DMS53 (cell line): ENCODE results near the gene ENTR1.

Source experiments
- DNase-seq: peaks from one replicate; lab custom pipeline; 2025; lab: John Stamatoyannopoulos, UW

ENTR1 gene

GRCh38 chr9:136410500-136411287 lies at the start of gene ENTR1, which contains the start of gene PMPCA:
Gene ENTR1 (minus strand): TSS chr9:136410614. CDS start chr9:136410397, 217 bp downstream.
Gene PMPCA (plus strand): TSS chr9:136410658. CDS start chr9:136410669, 11 bp downstream.
- peak; percentile 96 for DNase-seq

GRCh38 chr9:136459425-136459824 lies 49.0 kb upstream of the ENTR1 start:
- no peak for DNase-seq

- no peak for DNase-seq
Measured at GRCh38 chr9:136457326-136457725, 46.9 kb upstream of the ENTR1 start.

- DNase-seq, result no peak
Measured at GRCh38 chr9:136456258-136456657, 45.8 kb upstream of the ENTR1 start.

DNA sequence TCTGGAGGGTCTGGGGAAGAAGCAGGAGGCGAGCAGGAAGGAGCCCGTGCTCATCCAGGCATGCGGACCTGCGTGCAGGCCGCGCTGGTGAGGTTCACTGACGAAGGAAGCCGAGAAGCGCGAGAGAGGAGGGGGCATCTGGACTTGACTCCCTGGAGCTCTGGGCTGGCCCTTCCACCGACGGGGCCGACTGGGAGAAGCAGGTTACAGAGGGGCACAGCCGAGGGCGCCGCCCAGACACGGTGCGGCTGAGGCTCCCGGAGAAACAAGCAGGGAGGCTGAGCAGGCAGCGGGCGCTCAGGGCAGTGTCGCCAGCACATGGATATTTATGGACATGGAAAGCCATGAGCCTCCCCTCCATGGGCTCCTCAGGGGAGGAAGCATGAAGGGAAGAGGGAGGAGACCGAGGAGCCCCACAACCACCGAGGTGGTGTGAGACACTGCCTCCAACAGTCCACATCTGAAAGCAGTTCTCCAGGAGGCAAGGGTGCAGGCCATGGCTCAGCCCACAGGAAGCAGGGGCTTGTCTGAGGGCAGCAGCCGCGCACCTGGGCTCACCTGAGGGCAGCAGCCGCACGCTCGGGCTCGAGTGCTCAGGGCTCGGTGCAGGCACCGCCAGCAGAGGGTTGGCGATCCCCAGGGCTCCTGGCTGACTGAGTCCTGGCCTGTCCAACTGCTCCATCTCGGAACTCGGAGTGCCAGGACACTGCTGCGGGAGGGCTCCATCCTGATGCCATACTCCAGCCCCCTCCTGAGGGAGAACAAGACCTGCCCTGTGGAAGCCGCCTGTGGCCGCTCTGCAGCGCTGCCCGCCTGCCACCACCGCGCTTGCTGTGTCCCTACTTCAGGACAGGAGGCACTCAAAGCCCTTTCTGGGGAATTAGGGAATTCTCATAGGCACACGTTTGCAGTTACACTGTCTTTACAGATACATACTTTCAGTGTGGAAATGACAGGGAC lies 44.9 kb upstream of the ENTR1 start:
- no peak for DNase-seq

- no peak for DNase-seq
Measured at GRCh38 chr9:136454026-136454796, 43.8 kb upstream of the ENTR1 start.

- no peak for DNase-seq
Measured at GRCh38 chr9:136453326-136453725, 42.9 kb upstream of the ENTR1 start.

DNA sequence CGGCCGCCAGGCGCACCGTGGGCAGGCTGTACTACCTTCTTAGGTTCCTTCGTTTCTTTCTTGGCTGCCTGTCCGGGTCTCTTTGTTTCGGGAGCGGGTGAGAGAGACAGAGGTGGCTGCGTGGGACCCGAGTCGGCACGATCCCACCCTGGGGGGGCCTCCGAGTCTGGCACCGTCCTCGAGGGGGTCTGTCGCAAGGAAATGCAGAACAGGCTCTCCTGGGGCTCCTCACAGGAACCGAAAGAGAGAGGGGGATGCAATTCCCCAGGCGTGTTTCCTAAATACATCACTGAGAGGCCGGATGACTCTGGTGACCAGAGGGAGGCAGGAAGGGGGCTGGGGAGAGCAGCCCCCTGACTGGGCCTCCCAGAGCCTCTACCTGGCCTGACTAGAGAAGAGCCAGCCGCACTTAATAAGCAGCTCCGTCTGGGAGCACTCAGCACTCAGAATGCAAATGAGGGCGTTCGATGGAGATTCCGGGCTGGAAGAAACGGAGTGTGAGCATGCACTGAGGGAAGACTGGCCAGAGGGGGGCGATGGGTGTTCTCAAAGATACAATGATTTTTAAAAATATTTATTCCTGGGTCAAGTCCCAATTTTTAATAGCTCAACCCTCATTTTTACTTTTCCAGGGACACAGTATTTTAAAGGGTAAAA lies 40.9 kb upstream of the ENTR1 start:
- DNase-seq, result no peak

DNA sequence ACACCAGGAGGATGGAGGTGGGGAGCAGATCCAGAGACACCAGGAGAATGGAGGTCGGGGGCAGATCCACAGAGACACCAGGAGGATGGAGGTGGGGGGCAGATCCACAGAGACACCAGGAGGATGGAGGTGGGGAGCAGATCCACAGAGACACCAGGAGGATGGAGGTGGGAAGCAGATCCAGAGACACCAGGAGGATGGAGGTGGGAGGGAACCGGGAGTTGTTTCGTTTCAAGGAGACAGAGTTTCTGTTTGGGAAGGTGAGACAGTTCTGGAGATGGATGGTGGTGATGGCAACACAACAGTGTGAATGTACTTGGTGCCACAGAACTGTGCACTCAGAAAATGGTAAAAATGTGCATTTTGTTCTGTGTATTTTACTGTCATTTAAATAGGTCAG lies 38.2 kb upstream of the ENTR1 start:
- no peak for DNase-seq

DNA sequence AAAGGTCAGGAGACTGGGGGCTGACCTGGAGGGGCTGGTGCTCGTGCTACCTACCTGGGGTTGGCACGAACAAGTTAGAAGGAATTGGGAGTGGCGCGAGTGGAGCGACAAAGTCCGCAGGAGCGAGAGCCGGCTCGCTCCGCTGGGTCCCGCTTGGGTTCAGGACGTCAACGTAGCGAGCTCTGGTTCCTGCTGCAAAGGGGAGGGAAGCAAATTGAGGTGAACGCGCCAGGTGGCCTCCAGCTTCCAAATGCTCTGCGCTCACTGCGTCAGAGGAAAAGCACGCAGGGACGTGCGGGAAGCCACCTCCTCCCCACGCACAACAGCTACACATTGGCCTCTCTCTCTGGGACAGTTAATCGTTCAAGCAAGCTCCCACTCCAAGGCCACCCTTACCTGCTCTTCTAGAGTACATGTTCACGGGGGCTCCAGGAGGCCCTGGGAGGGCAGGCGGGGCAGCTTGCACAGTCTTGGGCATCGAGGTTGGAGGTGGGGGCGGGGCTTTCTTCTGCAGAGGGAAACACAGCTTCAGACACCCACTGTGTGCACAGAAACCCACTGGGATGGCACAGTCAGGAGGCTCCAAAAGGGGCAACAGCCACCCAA lies 36.9 kb upstream of the ENTR1 start:
- no peak for DNase-seq

DNA sequence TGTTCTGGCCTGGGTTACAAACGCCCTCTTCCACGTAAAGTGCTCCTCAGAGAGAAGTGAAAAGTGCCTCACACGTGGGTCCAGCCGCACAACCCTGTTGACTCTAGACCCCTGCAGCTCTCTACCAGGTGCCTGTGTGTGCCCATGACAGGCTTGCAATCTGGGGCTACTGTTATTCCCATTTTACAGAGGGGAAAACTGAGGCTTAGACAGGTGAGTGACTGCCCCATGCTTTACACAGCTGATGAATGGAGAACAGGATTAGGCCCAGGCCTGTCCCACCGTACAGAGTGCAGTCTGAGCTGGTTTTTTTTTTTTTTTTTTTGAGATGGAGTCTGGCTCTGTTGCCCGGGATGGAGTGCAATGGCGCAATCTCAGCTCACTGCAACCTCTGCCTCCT lies 35.4 kb upstream of the ENTR1 start:
- no peak for DNase-seq

DNA sequence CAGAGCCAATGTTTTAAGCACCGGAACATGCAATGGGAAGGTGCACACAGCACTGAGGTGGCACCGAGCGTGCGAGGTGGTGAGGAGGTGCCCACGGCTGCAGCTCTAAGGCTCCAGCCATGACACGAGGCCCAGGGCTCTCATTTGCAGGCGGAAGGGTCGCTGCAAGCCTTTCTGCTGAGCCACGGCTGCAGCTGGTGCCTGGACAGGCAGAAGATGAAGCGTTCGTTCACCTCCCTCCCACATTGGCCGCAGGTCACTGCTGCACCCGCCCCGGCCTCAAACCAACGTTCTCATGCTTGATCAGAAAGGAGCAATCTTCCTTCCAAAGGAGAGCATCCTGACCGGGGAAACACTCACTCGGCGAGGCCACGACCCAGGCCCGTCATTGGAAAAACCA lies 33.7 kb upstream of the ENTR1 start:
- DNase-seq, result no peak

DNA sequence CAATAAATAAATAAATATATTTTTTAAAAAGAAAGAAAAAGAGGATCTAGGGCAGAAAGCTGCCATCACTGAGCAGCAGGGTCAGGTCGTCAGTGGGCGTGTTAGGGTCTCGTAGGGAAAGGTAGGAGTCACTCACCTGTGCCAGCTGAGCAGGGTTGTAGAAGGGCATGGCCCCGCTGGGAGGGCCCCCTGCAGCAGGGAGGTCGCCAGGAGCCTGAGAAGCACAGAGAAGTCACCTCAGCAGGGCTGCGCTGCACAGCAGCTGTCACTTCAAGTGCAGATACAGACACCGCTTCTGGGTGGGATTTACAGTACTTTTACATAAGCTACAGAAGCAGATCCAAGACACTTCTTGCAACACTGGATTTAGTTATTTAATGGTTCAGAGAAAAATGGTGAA lies 33.3 kb upstream of the ENTR1 start:
- DNase-seq, result no peak

DNA sequence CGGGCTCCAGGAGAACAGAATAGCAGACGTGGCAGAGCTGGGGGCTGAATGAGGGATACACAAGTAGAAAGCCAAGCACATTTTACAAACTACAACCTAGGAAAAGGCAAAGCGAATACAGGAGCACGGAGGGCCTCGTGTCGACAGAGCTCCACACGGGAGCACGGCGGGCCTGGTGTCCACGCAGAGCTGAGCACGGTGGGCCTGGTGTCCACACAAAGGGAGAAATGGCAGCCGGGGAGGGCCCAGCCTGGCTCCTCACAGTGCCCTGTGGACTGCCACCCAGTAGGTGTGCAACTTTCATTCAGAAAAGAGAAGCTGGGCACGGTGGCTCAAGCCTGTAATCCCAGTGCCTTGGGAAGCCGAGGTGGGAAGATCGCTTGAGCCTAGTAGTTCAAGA lies 32.7 kb upstream of the ENTR1 start:
- DNase-seq, result no peak

DNA sequence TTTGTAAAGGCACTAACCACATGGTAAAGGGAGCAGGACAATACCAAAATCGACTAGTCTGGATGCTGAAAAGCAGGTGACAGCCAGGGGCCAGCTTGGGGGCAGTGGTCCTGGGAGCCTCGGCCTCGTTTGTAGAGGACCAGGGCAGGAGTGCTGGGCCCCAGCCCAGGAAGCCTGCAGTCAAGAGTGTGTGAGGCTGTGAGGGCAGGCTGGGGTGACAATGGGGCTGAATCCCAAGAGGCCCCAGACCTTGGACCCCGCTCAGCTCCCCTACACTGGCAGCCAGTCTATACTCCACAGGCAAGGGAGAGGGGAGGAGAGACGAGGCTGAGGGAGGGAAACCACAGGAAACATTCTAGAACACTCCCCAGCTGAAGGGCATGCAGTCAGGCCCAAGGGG lies 31.9 kb upstream of the ENTR1 start:
- no peak for DNase-seq

- no peak for DNase-seq
Measured at GRCh38 chr9:136441681-136442245, 31.3 kb upstream of the ENTR1 start.

DNA sequence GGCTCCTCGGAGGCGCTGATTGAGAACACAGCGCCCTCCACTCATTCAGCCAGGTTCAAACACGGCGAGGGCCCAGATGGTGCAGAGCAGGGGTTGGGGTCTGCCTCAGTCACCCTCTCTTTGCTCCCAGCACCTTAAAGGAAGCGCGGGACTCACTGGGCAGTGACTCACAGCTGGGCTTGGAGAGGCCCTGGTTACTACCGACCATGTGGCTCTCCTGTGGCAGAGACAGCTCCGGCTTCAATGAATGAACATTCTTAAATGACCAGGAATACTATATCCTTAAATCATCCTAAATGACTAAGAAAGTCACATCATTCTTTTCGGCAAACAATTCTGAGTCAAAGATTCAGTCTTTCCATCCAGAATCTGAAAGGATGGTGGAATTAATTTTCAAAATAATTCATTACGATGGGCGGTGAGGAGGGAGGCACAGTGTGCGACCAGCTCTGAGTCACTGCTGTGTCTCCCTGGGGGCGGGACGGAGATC lies 30.8 kb upstream of the ENTR1 start:
- peak; percentile 19 for DNase-seq

- DNase-seq, result peak; percentile 87
Measured at GRCh38 chr9:136439481-136440408, 29.3 kb upstream of the ENTR1 start, which contains the start of gene INPP5E. Gene INPP5E (minus strand): TSS chr9:136439845. CDS start chr9:136439419, 426 bp downstream.
